Liver (tissue), 9 donors: ENCODE measurements around the gene TOX2. TPM values are rescaled to one million over a fixed set of nuclear protein-coding genes. Genes with fewer than 3 reads are reported as not detected.

Source experiments
- DNase-seq: peaks from one replicate; pipeline ENCODE4 v3.0.0-alpha.2; 2017; ENCODE audit warnings: low spot score
- H3K27ac ChIP-seq, 2 donors: one replicate each; pipeline ENCODE4 v1.7.0; 2013; ENCODE audit warnings: inconsistent platforms in 2 of 2, low read length in 2 of 2, control low read depth in 1 of 2, low read depth in 1 of 2, mild to moderate bottlenecking in 1 of 2
- H3K27me3 ChIP-seq, 4 donors: one replicate each; pipeline versions ENCODE4 v1.6.1 to v1.7.0; 2013; ENCODE audit warnings: low read length in 3 of 4, inconsistent platforms in 1 of 4, mild to moderate bottlenecking in 1 of 4, moderate library complexity in 1 of 4; ENCODE audit not compliant: control insufficient read depth in 4 of 4, insufficient read depth in 4 of 4
- H3K36me3 ChIP-seq, 4 donors: one replicate each; pipeline versions ENCODE4 v1.6.1 to v1.7.0; 2013; ENCODE audit warnings: low read length in 3 of 4, mild to moderate bottlenecking in 3 of 4, low read depth in 1 of 4, moderate library complexity in 1 of 4; ENCODE audit not compliant: control insufficient read depth in 4 of 4, insufficient read depth in 3 of 4
- H3K4me1 ChIP-seq, 4 donors: one replicate each; pipeline versions ENCODE4 v1.6.1 to v1.7.0; 2013; ENCODE audit warnings: low read length in 3 of 4, mild to moderate bottlenecking in 3 of 4, moderate library complexity in 1 of 4; ENCODE audit not compliant: control insufficient read depth in 4 of 4, insufficient read depth in 4 of 4
- H3K4me3 ChIP-seq, 3 donors: one replicate each; pipeline versions ENCODE4 v1.6.1 to v1.7.0; 2013; ENCODE audit warnings: low read length in 3 of 3, control low read depth in 1 of 3, low read depth in 1 of 3, mild to moderate bottlenecking in 1 of 3
- H3K9ac ChIP-seq, 2 donors: one replicate each; pipeline ENCODE4 v1.7.0; 2013; ENCODE audit warnings: low read length in 2 of 2, mild to moderate bottlenecking in 2 of 2, moderate library complexity in 2 of 2, control low read depth in 1 of 2, low read depth in 1 of 2
- H3K9me3 ChIP-seq, 4 donors: one replicate each; pipeline versions ENCODE4 v1.6.1 to v1.7.0; 2013; ENCODE audit warnings: low read length in 3 of 4; ENCODE audit not compliant: control insufficient read depth in 4 of 4
- EGR1 ChIP-seq, 2 donors: IDR thresholded peaks; 2 replicates each; pipeline ENCODE4 v1.6.1; 2016 to 2018; ENCODE audit warnings: antibody characterized with exemption in 2 of 2, low read depth in 2 of 2
- FOXA1 ChIP-seq: IDR thresholded peaks from 2 replicates; pipeline ENCODE4 v1.6.1; 2016; ENCODE audit warnings: antibody characterized with exemption
- FOXA2 ChIP-seq: IDR thresholded peaks from 2 replicates; pipeline ENCODE4 v1.6.1; 2016; ENCODE audit warnings: antibody characterized with exemption
- GABPA ChIP-seq, 2 donors: IDR thresholded peaks in 1 of 2; conservative IDR thresholded peaks in 1 of 2; 2 replicates each; pipeline ENCODE4 v1.6.1; 2016; ENCODE audit warnings: antibody characterized with exemption in 2 of 2, mild to moderate bottlenecking in 1 of 2, moderate library complexity in 1 of 2
- HNF4G ChIP-seq: IDR thresholded peaks from 2 replicates; pipeline ENCODE4 v1.6.1; 2016; ENCODE audit warnings: antibody characterized with exemption
- RAD21 ChIP-seq, 2 donors: IDR thresholded peaks; 2 replicates each; pipeline ENCODE4 v1.6.1; 2016; ENCODE audit warnings: antibody characterized with exemption in 2 of 2, mild to moderate bottlenecking in 2 of 2
- RXRA ChIP-seq, 2 donors: IDR thresholded peaks; 2 replicates each; pipeline ENCODE4 v1.6.1; 2017 to 2018; ENCODE audit warnings: antibody characterized with exemption in 2 of 2, mild to moderate bottlenecking in 1 of 2
- SP1 ChIP-seq: IDR thresholded peaks from 2 replicates; pipeline ENCODE4 v1.6.1; 2018; ENCODE audit warnings: antibody characterized with exemption, mild to moderate bottlenecking
- YY1 ChIP-seq: IDR thresholded peaks from 2 replicates; pipeline ENCODE4 v1.6.1; 2016; ENCODE audit warnings: antibody characterized with exemption, mild to moderate bottlenecking
- WGBS: extraction: QIAGEN DNeasy Blood & Tissue Kit; methylation state at CpG from one replicate; pipeline ENCODE4 v1.1.7; 2013; 5-methylcytosine and 5-hydroxymethylcytosine counted together
- polyA plus RNA-seq, 2 donors: library from polyadenylated mRNA; stranded (reverse) in 1 of 2; unstranded in 1 of 2; fragments of 200-250 nt in 1 of 2; fragments of >200 nt in 1 of 2; fragmentation: Nextera tagmentation in 1 of 2; extraction: Ambion mirVana in 1 of 2; gene quantifications; one replicate each; pipeline versions ENCODE4 v1.2.1 to v1.2.3, GENCODE V29; 2013 to 2015
- total RNA-seq, 2 donors: library from RNA; depleted of rRNA; stranded (reverse); fragments of >200 nt; gene quantifications; one replicate each; pipeline ENCODE4 v1.2.3, GENCODE V29; 2014
- TF ChIP-seq, protein P1 (sequence below): IDR thresholded peaks from 2 replicates; pipeline ENCODE4 v1.6.1; 2016; ENCODE audit warnings: antibody characterized with exemption
- TF ChIP-seq, protein P2 (sequence below): IDR thresholded peaks from 2 replicates; pipeline ENCODE4 v1.6.1; 2016; ENCODE audit warnings: antibody characterized with exemption
- TF ChIP-seq, protein P3 (sequence below): IDR thresholded peaks from 2 replicates; pipeline ENCODE4 v1.6.1; 2016; ENCODE audit warnings: antibody characterized with exemption, mild to moderate bottlenecking
- TF ChIP-seq, protein P4 (sequence below): IDR thresholded peaks from 2 replicates; pipeline ENCODE4 v1.6.1; 2016; ENCODE audit warnings: antibody characterized with exemption
- donor health status: healthy.
- donor health status: healthy.
- donor health status: healthy.
- donor health status: healthy.
- donor health status: healthy.

Gene TOX2
- total and polyA plus RNA-seq, 4 donors: 0.33 to 2.7 (median 1.4) TPM

DNA sequence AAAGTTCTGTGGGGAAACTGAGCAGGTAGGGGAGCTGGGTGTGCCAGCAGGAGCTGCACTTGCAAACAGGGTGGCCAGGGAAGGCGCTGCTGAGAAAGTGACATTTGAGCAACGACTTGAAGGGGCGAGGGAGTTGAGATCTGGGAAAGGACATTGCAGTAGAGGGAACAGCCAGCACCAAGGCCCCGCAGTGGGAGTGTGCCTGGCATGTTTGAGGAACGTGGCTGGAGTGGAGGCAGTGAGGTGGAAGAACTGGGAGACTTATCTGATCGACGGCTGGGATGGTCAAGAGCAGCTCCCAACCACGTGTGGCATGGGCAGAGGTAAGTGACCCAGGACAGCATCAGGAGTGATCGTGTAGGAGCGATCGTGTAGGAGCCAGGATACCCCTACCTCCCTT is 77.3 kb downstream of the TOX2 start:
- DNase-seq: no peak
- Histone ChIP-seq H3K27me3 (peaks cover 0 to 2% (median 0%) of the 10 kb centered on the region in 4 donors), H3K4me3 (no peak overlapping the region), H3K36me3 (no peaks in the 10 kb centered on the region), H3K27ac (no peak overlapping the region), H3K4me1 (no peaks in the 10 kb centered on the region), H3K9ac (no peak overlapping the region), H3K9me3 (peaks cover 0 to 3% (median 0%) of the 10 kb centered on the region in 4 donors)
- TF ChIP-seq, protein P1, sequence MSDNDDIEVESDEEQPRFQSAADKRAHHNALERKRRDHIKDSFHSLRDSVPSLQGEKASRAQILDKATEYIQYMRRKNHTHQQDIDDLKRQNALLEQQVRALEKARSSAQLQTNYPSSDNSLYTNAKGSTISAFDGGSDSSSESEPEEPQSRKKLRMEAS: no peak
- TF ChIP-seq FOXA2 (no peak), SP1 (no peak), FOXA1 (no peak)
- TF ChIP-seq, protein P2, sequence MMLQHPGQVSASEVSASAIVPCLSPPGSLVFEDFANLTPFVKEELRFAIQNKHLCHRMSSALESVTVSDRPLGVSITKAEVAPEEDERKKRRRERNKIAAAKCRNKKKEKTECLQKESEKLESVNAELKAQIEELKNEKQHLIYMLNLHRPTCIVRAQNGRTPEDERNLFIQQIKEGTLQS: no peak
- WGBS: 88% methylated on average over 11 of the region's 11 CpGs

DNA sequence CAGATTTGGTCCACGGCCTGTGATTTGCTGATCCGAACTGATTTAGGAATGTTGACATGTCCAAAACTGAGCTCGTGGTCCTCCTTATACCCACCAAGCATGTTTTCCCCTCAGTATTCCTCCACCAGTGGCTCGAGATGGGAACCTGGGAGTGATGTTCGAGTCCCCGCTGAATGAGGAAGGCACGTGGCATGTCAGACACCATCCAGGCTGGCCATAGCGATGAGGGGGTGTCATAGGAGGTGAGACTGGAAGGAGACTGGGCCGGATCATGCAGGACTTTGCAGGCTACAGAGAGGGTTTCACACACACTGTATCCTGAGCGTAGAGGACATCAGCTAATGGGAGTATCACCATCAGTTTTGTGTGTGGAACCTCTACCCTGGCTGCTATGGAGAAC is 78.2 kb downstream of the TOX2 start:
- H3K27ac ChIP-seq: no peak overlapping the region
- 95% methylated on average over 10 of the region's 10 CpGs for WGBS
- no peak for DNase-seq

DNA sequence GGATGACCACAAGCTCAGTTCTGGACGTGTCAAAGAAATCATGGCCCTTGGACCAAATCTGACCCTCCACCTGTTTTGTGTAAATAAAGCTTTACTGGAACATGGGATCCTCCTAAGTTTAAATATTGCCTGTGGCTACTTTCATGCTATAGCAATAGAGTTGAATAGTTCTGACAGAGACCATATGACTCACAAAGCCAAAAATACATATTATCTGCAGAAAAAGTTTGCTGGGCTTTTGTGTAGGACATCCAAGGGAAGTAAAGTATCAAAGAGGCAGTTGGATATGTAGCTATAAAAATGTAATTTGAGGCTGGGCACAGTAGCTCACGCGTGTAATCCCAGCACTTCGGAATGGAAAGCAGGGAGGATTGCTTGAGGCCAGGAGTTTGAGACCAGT is 78.9 kb downstream of the TOX2 start:
- Histone ChIP-seq H3K4me3 (no peak overlapping the region), H3K27ac (no peak overlapping the region), H3K4me1 (no peaks in the 10 kb centered on the region), H3K9ac (no peak overlapping the region), H3K36me3 (no peaks in the 10 kb centered on the region), H3K9me3 (peaks cover 0 to 3% (median 0%) of the 10 kb centered on the region in 4 donors), H3K27me3 (peaks cover 0 to 2% (median 0%) of the 10 kb centered on the region in 4 donors)
- 88% methylated on average over 4 of the region's 4 CpGs for WGBS
- DNase-seq: no peak
- TF ChIP-seq, protein P1: no peak
- TF ChIP-seq HNF4G (no peak), YY1 (no peak), RAD21 (IDR thresholded peaks at IDR 0.05) (no peak), EGR1 (IDR thresholded peaks at IDR 0.05; ENCODE audit: low read depth in 2 of 2) (no peak)
- TF ChIP-seq, protein P3, sequence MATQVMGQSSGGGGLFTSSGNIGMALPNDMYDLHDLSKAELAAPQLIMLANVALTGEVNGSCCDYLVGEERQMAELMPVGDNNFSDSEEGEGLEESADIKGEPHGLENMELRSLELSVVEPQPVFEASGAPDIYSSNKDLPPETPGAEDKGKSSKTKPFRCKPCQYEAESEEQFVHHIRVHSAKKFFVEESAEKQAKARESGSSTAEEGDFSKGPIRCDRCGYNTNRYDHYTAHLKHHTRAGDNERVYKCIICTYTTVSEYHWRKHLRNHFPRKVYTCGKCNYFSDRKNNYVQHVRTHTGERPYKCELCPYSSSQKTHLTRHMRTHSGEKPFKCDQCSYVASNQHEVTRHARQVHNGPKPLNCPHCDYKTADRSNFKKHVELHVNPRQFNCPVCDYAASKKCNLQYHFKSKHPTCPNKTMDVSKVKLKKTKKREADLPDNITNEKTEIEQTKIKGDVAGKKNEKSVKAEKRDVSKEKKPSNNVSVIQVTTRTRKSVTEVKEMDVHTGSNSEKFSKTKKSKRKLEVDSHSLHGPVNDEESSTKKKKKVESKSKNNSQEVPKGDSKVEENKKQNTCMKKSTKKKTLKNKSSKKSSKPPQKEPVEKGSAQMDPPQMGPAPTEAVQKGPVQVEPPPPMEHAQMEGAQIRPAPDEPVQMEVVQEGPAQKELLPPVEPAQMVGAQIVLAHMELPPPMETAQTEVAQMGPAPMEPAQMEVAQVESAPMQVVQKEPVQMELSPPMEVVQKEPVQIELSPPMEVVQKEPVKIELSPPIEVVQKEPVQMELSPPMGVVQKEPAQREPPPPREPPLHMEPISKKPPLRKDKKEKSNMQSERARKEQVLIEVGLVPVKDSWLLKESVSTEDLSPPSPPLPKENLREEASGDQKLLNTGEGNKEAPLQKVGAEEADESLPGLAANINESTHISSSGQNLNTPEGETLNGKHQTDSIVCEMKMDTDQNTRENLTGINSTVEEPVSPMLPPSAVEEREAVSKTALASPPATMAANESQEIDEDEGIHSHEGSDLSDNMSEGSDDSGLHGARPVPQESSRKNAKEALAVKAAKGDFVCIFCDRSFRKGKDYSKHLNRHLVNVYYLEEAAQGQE: no peak
- TF ChIP-seq, protein P4, sequence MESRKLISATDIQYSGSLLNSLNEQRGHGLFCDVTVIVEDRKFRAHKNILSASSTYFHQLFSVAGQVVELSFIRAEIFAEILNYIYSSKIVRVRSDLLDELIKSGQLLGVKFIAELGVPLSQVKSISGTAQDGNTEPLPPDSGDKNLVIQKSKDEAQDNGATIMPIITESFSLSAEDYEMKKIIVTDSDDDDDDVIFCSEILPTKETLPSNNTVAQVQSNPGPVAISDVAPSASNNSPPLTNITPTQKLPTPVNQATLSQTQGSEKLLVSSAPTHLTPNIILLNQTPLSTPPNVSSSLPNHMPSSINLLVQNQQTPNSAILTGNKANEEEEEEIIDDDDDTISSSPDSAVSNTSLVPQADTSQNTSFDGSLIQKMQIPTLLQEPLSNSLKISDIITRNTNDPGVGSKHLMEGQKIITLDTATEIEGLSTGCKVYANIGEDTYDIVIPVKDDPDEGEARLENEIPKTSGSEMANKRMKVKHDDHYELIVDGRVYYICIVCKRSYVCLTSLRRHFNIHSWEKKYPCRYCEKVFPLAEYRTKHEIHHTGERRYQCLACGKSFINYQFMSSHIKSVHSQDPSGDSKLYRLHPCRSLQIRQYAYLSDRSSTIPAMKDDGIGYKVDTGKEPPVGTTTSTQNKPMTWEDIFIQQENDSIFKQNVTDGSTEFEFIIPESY: no peak

More for the DNA sequence above, 78.2 kb downstream of the TOX2 start:
- H3K9me3 ChIP-seq: peaks cover 0 to 3% (median 0%) of the 10 kb centered on the region in 4 donors
- H3K9ac ChIP-seq: no peak overlapping the region
- no peaks in the 10 kb centered on the region for H3K36me3 ChIP-seq
- no peak overlapping the region for H3K4me3 ChIP-seq
- peaks cover 0 to 2% (median 0%) of the 10 kb centered on the region in 4 donors for H3K27me3 ChIP-seq
- TF ChIP-seq, protein P4: no peak
- TF ChIP-seq FOXA2 (no peak), RXRA (IDR thresholded peaks at IDR 0.05) (no peak), GABPA (IDR thresholded peaks at IDR 0.05 in 1 of 2, conservative IDR thresholded peaks at IDR 0.05 in 1 of 2) (no peak)
- TF ChIP-seq, protein P3: no peak
- no peaks in the 10 kb centered on the region for H3K4me1 ChIP-seq
